H9 (cell line): ENCODE results near the gene MBD3L2B. TPM values are rescaled to one million over a fixed set of nuclear protein-coding genes. Genes with fewer than 3 reads are reported as not detected.

Experiments used
- DNase-seq: peaks from one replicate; pipeline ENCODE4 v3.0.0-alpha.2; 2017
- H2AFZ ChIP-seq: one replicate; pipeline ENCODE4 v1.6.1; 2013; ENCODE audit warnings: mild to moderate bottlenecking, low read length, control low read depth, moderate library complexity
- H2AK5ac ChIP-seq: 2 replicates; pipeline ENCODE4 v1.6.1; 2013; ENCODE audit warnings: low read length, control low read depth, mixed read lengths; ENCODE audit not compliant: insufficient read length
- H2BK120ac ChIP-seq: one replicate; pipeline ENCODE4 v1.6.1; 2013; ENCODE audit warnings: low read depth, mild to moderate bottlenecking, low read length, control low read depth, inconsistent platforms; ENCODE audit not compliant: poor library complexity, severe bottlenecking
- H2BK12ac ChIP-seq: 2 replicates; pipeline ENCODE4 v1.6.1; 2013; ENCODE audit warnings: low read length, control low read depth, mixed read lengths, low read depth; ENCODE audit not compliant: insufficient read length
- H2BK15ac ChIP-seq: 2 replicates; pipeline ENCODE4 v1.6.1; 2013; ENCODE audit warnings: low read depth, low read length, control low read depth
- H2BK20ac ChIP-seq: one replicate; pipeline ENCODE4 v1.6.1; 2013; ENCODE audit warnings: low read depth, mild to moderate bottlenecking, low read length, control low read depth, inconsistent platforms; ENCODE audit not compliant: poor library complexity, severe bottlenecking
- H2BK5ac ChIP-seq: 2 replicates; pipeline ENCODE4 v1.6.1; 2013; ENCODE audit warnings: low read length, control low read depth, mixed read lengths; ENCODE audit not compliant: insufficient read length
- H3K14ac ChIP-seq: 2 replicates; pipeline ENCODE4 v1.6.1; 2013; ENCODE audit warnings: low read length, control low read depth; ENCODE audit not compliant: insufficient read depth
- H3K18ac ChIP-seq: 2 replicates; pipeline ENCODE4 v1.6.1; 2013; ENCODE audit warnings: low read depth, mild to moderate bottlenecking, mixed read lengths, low read length, control low read depth; ENCODE audit not compliant: insufficient read length
- H3K23ac ChIP-seq: 2 replicates; pipeline ENCODE4 v1.6.1; 2013; ENCODE audit warnings: low read length, control low read depth, mixed read lengths, low read depth; ENCODE audit not compliant: insufficient read length
- H3K23me2 ChIP-seq: 2 replicates; pipeline ENCODE4 v1.6.1; 2013; ENCODE audit warnings: low read depth, mild to moderate bottlenecking, mixed read lengths, low read length, control low read depth; ENCODE audit not compliant: insufficient read length, poor library complexity, severe bottlenecking
- H3K27ac ChIP-seq: 2 replicates; pipeline ENCODE4 v1.5.1; 2013; ENCODE audit warnings: low read length, control low read depth, mixed read lengths, low read depth; ENCODE audit not compliant: insufficient read length
- H3K27me3 ChIP-seq: 2 replicates; pipeline ENCODE4 v1.6.1; 2013; ENCODE audit warnings: low read length, control low read depth, inconsistent platforms; ENCODE audit not compliant: insufficient read depth
- H3K4ac ChIP-seq: 2 replicates; pipeline ENCODE4 v1.6.1; 2013; ENCODE audit warnings: low read depth, mild to moderate bottlenecking, control low read depth, inconsistent platforms, low read length, moderate library complexity
- H3K4me1 ChIP-seq: 2 replicates; pipeline ENCODE4 v1.6.1; 2013; ENCODE audit warnings: low read length, control low read depth, inconsistent platforms; ENCODE audit not compliant: insufficient read depth
- H3K4me2 ChIP-seq: 2 replicates; pipeline ENCODE4 v1.6.1; 2013; ENCODE audit warnings: low read length, control low read depth, mixed read lengths; ENCODE audit not compliant: insufficient read length, insufficient read depth
- H3K56ac ChIP-seq: 2 replicates; pipeline ENCODE4 v1.6.1; 2013; ENCODE audit warnings: low read depth, mild to moderate bottlenecking, mixed read lengths, low read length, control low read depth; ENCODE audit not compliant: insufficient read length
- H3K79me1 ChIP-seq: 2 replicates; pipeline ENCODE4 v1.6.1; 2013; ENCODE audit warnings: low read depth, mild to moderate bottlenecking, moderate library complexity, low read length, control low read depth, inconsistent platforms; ENCODE audit not compliant: insufficient read depth, poor library complexity, severe bottlenecking
- H3K79me2 ChIP-seq: 2 replicates; pipeline ENCODE4 v1.6.1; 2013; ENCODE audit warnings: low read length, control low read depth, inconsistent platforms; ENCODE audit not compliant: insufficient read depth
- H3K9ac ChIP-seq: 2 replicates; pipeline ENCODE4 v1.6.1; 2013; ENCODE audit warnings: low read length, control low read depth, mixed read lengths; ENCODE audit not compliant: insufficient read length; ENCODE audit errors: extremely low read depth
- H3K9me3 ChIP-seq: one replicate; pipeline ENCODE4 v1.6.1; 2013; ENCODE audit warnings: low read depth, low read length, inconsistent platforms; ENCODE audit not compliant: control insufficient read depth
- H3T11ph ChIP-seq: one replicate; pipeline ENCODE4 v1.6.1; 2013; ENCODE audit warnings: mild to moderate bottlenecking, low read length, control low read depth, inconsistent platforms
- H4K20me1 ChIP-seq: one replicate; pipeline ENCODE4 v1.6.1; 2013; ENCODE audit not compliant: control insufficient read depth, insufficient read length, insufficient read depth
- H4K5ac ChIP-seq: 2 replicates; pipeline ENCODE4 v1.6.1; 2013; ENCODE audit warnings: low read depth, mild to moderate bottlenecking, mixed read lengths, low read length, control low read depth; ENCODE audit not compliant: insufficient read length
- H4K8ac ChIP-seq: replicated peaks from 2 replicates; pipeline ENCODE4 v1.6.1; 2013; ENCODE audit warnings: low read length, control low read depth, mixed read lengths, low read depth; ENCODE audit not compliant: insufficient read length
- H4K91ac ChIP-seq: 2 replicates; pipeline ENCODE4 v1.6.1; 2013; ENCODE audit warnings: low read depth, mild to moderate bottlenecking, moderate library complexity, mixed read lengths, low read length, control low read depth; ENCODE audit not compliant: insufficient read length
- H3K27ac Mint-ChIP-seq, 3 experiments: 2 replicates in 2 of 3; 3 replicates in 1 of 3; pipeline ENCODE4 v1.8.0; 2020 to 2021; ENCODE audit warnings: mixed read lengths in 3 of 3, mild to moderate bottlenecking in 1 of 3, moderate library complexity in 1 of 3
- H3K27me3 Mint-ChIP-seq: 2 replicates; pipeline ENCODE4 v1.8.0; 2021; ENCODE audit warnings: low read depth, mild to moderate bottlenecking, moderate library complexity, mixed read lengths
- H3K36me3 Mint-ChIP-seq, 3 experiments: 2 replicates in 2 of 3; 3 replicates in 1 of 3; pipeline ENCODE4 v1.8.0; 2020 to 2021; ENCODE audit warnings: low read depth in 3 of 3, mixed read lengths in 3 of 3; ENCODE audit not compliant: insufficient read depth in 1 of 3
- H3K4me1 Mint-ChIP-seq, 2 experiments: 2 replicates each; pipeline ENCODE4 v1.8.0; 2020; ENCODE audit warnings: mixed read lengths in 2 of 2
- H3K4me3 Mint-ChIP-seq, 2 experiments: 2 replicates in 1 of 2; 3 replicates in 1 of 2; pipeline ENCODE4 v1.8.0; 2020 to 2021; ENCODE audit warnings: mild to moderate bottlenecking in 2 of 2, mixed read lengths in 2 of 2, moderate library complexity in 1 of 2
- H3K9me3 Mint-ChIP-seq, 2 experiments: 2 replicates in 1 of 2; 3 replicates in 1 of 2; pipeline ENCODE4 v1.8.0; 2020; ENCODE audit warnings: mild to moderate bottlenecking in 2 of 2, mixed read lengths in 2 of 2, moderate library complexity in 1 of 2
- WGBS: extraction: QIAGEN DNeasy Blood & Tissue Kit; methylation state at CpG from one replicate; pipeline ENCODE4 v1.1.7; 2013; ENCODE audit warnings: missing lambda C conversion rate, low lambda C conversion rate, mixed read lengths; ENCODE audit not compliant: insufficient read length; ENCODE audit errors: extremely low coverage; 5-methylcytosine and 5-hydroxymethylcytosine counted together
- total RNA-seq: library from RNA; stranded (reverse); gene quantifications from 2 replicates; pipeline ENCODE4 v1.2.1, GENCODE V29; 2021
- TF ChIP-seq, protein P1 (sequence below): fragments of 200-600 bp; sonication (generic); conservative IDR thresholded peaks from 3 replicates; pipeline ENCODE4 v1.8.0; 2021; ENCODE audit warnings: antibody characterized with exemption, mild to moderate bottlenecking

MBD3L2B gene
- total RNA-seq, 1 experiment from 2014 or later: not detected

DNA sequence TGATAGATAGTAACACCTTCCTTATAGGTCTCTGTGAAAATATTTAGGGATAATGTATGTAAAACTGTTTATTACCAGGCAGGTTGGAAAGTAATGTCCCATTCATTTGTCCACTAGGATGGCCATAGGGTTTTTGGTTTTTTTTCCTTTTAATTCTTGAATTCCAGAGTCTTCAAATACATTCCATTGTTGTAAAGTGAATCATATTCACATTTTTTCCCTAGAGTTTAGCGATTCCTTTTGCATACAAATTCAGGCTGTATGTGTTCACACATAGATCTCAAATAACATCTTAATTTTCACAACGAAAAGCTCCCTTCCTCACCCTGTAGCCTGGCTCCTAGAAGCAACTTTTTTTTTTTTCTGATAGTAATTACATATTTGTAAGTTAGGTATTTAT lies 46.5 kb upstream of the MBD3L2B start:
- Histone ChIP-seq H3T11ph (no peak overlapping the region), H3K27ac (no peak overlapping the region), H2AK5ac (no peak overlapping the region), H3K14ac (no peak overlapping the region), H4K20me1 (no peaks in the 10 kb centered on the region), H3K4ac (no peak overlapping the region), H3K23ac (no peak overlapping the region), H3K18ac (no peak overlapping the region), H2BK12ac (no peak overlapping the region), H2BK5ac (no peak overlapping the region), H2AFZ (no peak overlapping the region), H4K91ac (no peak overlapping the region), H3K27me3 (no peaks in the 10 kb centered on the region), H3K4me1 (no peaks in the 10 kb centered on the region), H4K5ac (no peak overlapping the region), H3K4me2 (no peak overlapping the region), H3K9ac (no peak overlapping the region), H3K56ac (no peak overlapping the region), H3K79me1 (no peaks in the 10 kb centered on the region), H3K9me3 (no peaks in the 10 kb centered on the region), H2BK120ac (no peak overlapping the region), H2BK15ac (no peak overlapping the region), H4K8ac (no peak overlapping the region), H2BK20ac (no peak overlapping the region), H3K79me2 (no peaks in the 10 kb centered on the region), H3K23me2 (peaks cover 7% of the 10 kb centered on the region)
- TF ChIP-seq, protein P1, sequence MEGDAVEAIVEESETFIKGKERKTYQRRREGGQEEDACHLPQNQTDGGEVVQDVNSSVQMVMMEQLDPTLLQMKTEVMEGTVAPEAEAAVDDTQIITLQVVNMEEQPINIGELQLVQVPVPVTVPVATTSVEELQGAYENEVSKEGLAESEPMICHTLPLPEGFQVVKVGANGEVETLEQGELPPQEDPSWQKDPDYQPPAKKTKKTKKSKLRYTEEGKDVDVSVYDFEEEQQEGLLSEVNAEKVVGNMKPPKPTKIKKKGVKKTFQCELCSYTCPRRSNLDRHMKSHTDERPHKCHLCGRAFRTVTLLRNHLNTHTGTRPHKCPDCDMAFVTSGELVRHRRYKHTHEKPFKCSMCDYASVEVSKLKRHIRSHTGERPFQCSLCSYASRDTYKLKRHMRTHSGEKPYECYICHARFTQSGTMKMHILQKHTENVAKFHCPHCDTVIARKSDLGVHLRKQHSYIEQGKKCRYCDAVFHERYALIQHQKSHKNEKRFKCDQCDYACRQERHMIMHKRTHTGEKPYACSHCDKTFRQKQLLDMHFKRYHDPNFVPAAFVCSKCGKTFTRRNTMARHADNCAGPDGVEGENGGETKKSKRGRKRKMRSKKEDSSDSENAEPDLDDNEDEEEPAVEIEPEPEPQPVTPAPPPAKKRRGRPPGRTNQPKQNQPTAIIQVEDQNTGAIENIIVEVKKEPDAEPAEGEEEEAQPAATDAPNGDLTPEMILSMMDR: no peak
- no CpG with 5 or more reads among the region's 2 CpGs for WGBS
- H3K27me3 Mint-ChIP-seq: no peaks in the 10 kb centered on the region
- H3K4me3 Mint-ChIP-seq: no peak overlapping the region
- peaks cover 15 to 25% (median 18%) of the 10 kb centered on the region in 3 experiments for H3K36me3 Mint-ChIP-seq
- peaks cover 37 to 50% of the 10 kb centered on the region in 2 experiments for H3K9me3 Mint-ChIP-seq
- no peak for DNase-seq
- no peak overlapping the region for H3K27ac Mint-ChIP-seq
- H3K4me1 Mint-ChIP-seq: peaks cover 0 to 3% of the 10 kb centered on the region in 2 experiments; a peak in 2 of 4 replicates
